Keratinocyte (primary cell): ENCODE measurements around the gene ZMYND8. TPM values are rescaled to one million over a fixed set of nuclear protein-coding genes. Genes with fewer than 3 reads are reported as not detected.
"Not testable (repeated sequence)": the region's sequence is repeated elsewhere in the genome, so short reads cannot be mapped to it uniquely, and the experiment has no call there.

ENCODE experiments used
- DNase-seq: peaks from one replicate; pipeline ENCODE4 v3.0.0-alpha.2; 2011; ENCODE audit warnings: low read depth, missing footprints, low spot score
- FAIRE-seq: peaks from 2 replicates; lab custom pipeline; 2011; peaks lifted over from hg19 to GRCh38; lab: Jason Lieb, UNC
- H2AFZ ChIP-seq: 2 replicates; pipeline ENCODE4 v1.6.0; 2012; ENCODE audit warnings: low read length, control low read depth, inconsistent platforms; ENCODE audit not compliant: control insufficient read depth
- H3K27ac ChIP-seq: 2 replicates; pipeline ENCODE4 v1.5.1; 2011; ENCODE audit warnings: low read length; ENCODE audit not compliant: control insufficient read depth, insufficient read depth
- H3K27me3 ChIP-seq: 3 replicates; pipeline ENCODE4 v1.6.0; 2011; ENCODE audit warnings: low read length; ENCODE audit not compliant: control insufficient read depth, insufficient read depth; ENCODE audit errors: extremely low read depth
- H3K36me3 ChIP-seq, 2 experiments: 2 replicates in 1 of 2; 3 replicates in 1 of 2; pipeline ENCODE4 v1.5.1; 2011; ENCODE audit warnings: low read length in 2 of 2, mild to moderate bottlenecking in 1 of 2; ENCODE audit not compliant: control insufficient read depth in 2 of 2, insufficient read depth in 2 of 2; ENCODE audit errors: extremely low read depth in 1 of 2
- H3K4me1 ChIP-seq: 3 replicates; pipeline ENCODE4 v1.5.1; 2011; ENCODE audit warnings: low read length; ENCODE audit not compliant: control insufficient read depth, insufficient read depth; ENCODE audit errors: extremely low read depth
- H3K4me2 ChIP-seq: 3 replicates; pipeline ENCODE4 v1.6.0; 2011; ENCODE audit warnings: low read depth, low read length; ENCODE audit not compliant: control insufficient read depth, insufficient read depth; ENCODE audit errors: extremely low read depth
- H3K4me3 ChIP-seq, 3 experiments: fragments of 200-600 bp in 1 of 3; sonication (generic) in 1 of 3; 2 replicates in 2 of 3; 3 replicates in 1 of 3; pipeline ENCODE4 v1.5.1; 2011 to 2016; ENCODE audit warnings: low read length in 3 of 3, mild to moderate bottlenecking in 3 of 3, control low read depth in 2 of 3, inconsistent platforms in 1 of 3, low read depth in 1 of 3, mixed read lengths in 1 of 3, mixed run types in 1 of 3, moderate library complexity in 1 of 3; ENCODE audit not compliant: control insufficient read depth in 2 of 3, insufficient read depth in 2 of 3; ENCODE audit errors: extremely low read depth in 1 of 3
- H3K79me2 ChIP-seq: 2 replicates; pipeline ENCODE4 v1.6.0; 2012; ENCODE audit warnings: low read length; ENCODE audit not compliant: control insufficient read depth, insufficient read depth
- H3K9ac ChIP-seq: 3 replicates; pipeline ENCODE4 v1.6.0; 2011; ENCODE audit warnings: low read length; ENCODE audit not compliant: control insufficient read depth, insufficient read depth; ENCODE audit errors: extremely low read depth
- H3K9me1 ChIP-seq: 3 replicates; pipeline ENCODE4 v1.6.0; 2011; ENCODE audit warnings: low read length; ENCODE audit not compliant: control insufficient read depth, insufficient read depth; ENCODE audit errors: extremely low read depth
- H3K9me3 ChIP-seq: 2 replicates; pipeline ENCODE4 v1.5.1; 2012; ENCODE audit warnings: low read depth, low read length; ENCODE audit not compliant: control insufficient read depth
- H4K20me1 ChIP-seq: 3 replicates; pipeline ENCODE4 v1.6.0; 2011; ENCODE audit warnings: low read length; ENCODE audit not compliant: control insufficient read depth, insufficient read depth; ENCODE audit errors: extremely low read depth
- CTCF ChIP-seq, 3 experiments: IDR thresholded peaks in 1 of 3; conservative IDR thresholded peaks in 1 of 3; optimal IDR thresholded peaks in 1 of 3; 2 replicates in 2 of 3; 3 replicates in 1 of 3; pipeline versions ENCODE3 to v1.5.1; 2011; ENCODE audit warnings: low read length in 3 of 3, mild to moderate bottlenecking in 3 of 3, moderate library complexity in 2 of 3, control low read depth in 1 of 3, inconsistent platforms in 1 of 3; ENCODE audit not compliant: insufficient read depth in 2 of 3; ENCODE audit errors: extremely low read depth in 1 of 3
- EZH2 ChIP-seq: IDR thresholded peaks from one replicate; pipeline ENCODE4 v1.6.1; 2012; ENCODE audit warnings: inconsistent platforms, mild to moderate bottlenecking, low read length, moderate library complexity
- dilution Hi-C: fragments of 300-500 bp; cut with MboI; formaldehyde crosslinking; loops from one replicate; pipeline ENCODE4 v1.7.0; 2020; ENCODE audit warnings: low sequenced_read_pairs; ENCODE audit not compliant: extremely low pct_ligation_motif_present
- polyA plus RNA-seq, 5 experiments: library from polyadenylated mRNA; depleted of rRNA in 3 of 5; stranded (reverse) in 3 of 5; stranded (forward) in 1 of 5; unstranded in 1 of 5; fragments of >200 nt; gene quantifications; 1 replicate in 1 of 5; 2 replicates in 3 of 5; 3 replicates in 1 of 5; pipeline versions ENCODE4 v1.2.1 to v1.2.3, GENCODE V29; 2011 to 2012; ENCODE audit warnings: missing spikeins in 2 of 5, low read depth in 1 of 5, low replicate concordance in 1 of 5

The ZMYND8 gene
- polyA plus RNA-seq, 1 donor (not counting 4 experiments of a cell fraction or from before 2014, with no cell fraction given) = 39.8 TPM

- peak overlapping the region; percentile 46 for H2AFZ ChIP-seq
- no peaks in the 10 kb centered on the region for H3K27me3 ChIP-seq
- dilution Hi-C loops = no loop called here
- no peaks in the 10 kb centered on the region for H3K79me2 ChIP-seq
- no peaks in the 10 kb centered on the region for H3K36me3 ChIP-seq
- no peak overlapping the region for H3K9ac ChIP-seq
- DNase-seq (no peak), FAIRE-seq (no peak)
- H3K4me3 ChIP-seq = no peak overlapping the region
- no peak overlapping the region for H3K4me2 ChIP-seq
- no peak overlapping the region for H3K27ac ChIP-seq
- H3K9me1 ChIP-seq = no peaks in the 10 kb centered on the region
- TF ChIP-seq CTCF (optimal IDR thresholded peaks at IDR 0.05 in 1 of 3, IDR thresholded peaks at IDR 0.05 in 1 of 3, conservative IDR thresholded peaks at IDR 0.05 in 1 of 3; ENCODE audit: extremely low read depth in 1 of 3, insufficient read depth in 2 of 3, low read length in 3 of 3) (no peak), EZH2 (no peak)
- H3K4me1 ChIP-seq = peaks cover 14% of the 10 kb centered on the region
- H3K9me3 ChIP-seq = no peaks in the 10 kb centered on the region
- H4K20me1 ChIP-seq = no peaks in the 10 kb centered on the region
Observed at GRCh38 chr20:47396762-47397476, 40.4 kb upstream of the ZMYND8 start.

DNA sequence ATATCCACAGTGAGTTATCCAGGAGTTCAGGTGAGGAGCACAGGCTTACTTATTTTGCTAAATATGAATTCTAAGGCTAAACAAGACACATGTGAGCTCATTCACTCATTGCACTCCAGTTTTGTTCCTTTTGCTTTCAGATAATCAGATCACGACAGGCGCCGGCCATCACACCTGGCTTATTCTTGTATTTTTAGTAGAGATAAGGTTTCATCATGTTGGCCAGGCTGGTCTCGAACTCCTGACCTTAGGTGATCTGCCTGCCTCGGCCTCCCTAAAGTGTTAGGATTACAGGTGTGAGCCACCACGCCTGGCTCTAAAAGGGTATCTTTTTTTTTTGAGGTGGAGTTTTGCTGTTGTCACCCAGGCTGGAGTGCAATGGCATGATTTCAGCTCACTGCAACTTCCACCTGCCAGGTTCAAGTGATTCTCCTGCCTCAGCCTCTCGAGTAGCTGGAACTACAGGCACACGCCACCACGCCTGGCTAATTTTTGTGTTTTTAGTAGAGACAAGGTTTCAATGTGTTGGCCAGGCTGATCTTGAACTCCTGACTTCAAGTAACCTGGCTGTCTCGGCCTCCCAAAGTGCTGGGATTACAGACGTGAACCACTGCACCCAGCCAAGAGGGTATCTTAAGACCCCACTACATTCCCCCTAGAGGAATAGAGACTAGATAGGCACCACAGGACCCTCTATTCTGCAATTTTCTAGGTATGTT is 37.5 kb upstream of the ZMYND8 start:
- H3K9me3 ChIP-seq, H3K9me1 ChIP-seq, dilution Hi-C loops, H3K9ac ChIP-seq, H3K27me3 ChIP-seq, H4K20me1 ChIP-seq, H3K79me2 ChIP-seq, H3K4me2 ChIP-seq, DNase-seq, H3K4me3 ChIP-seq, H3K36me3 ChIP-seq, FAIRE-seq, H2AFZ ChIP-seq: not testable (repeated sequence)
- peaks cover 23% of the 10 kb centered on the region for H3K4me1 ChIP-seq
- peak overlapping the region; percentile 100 for H3K27ac ChIP-seq
